ENCODE data around the gene FBXL13.

DNA sequence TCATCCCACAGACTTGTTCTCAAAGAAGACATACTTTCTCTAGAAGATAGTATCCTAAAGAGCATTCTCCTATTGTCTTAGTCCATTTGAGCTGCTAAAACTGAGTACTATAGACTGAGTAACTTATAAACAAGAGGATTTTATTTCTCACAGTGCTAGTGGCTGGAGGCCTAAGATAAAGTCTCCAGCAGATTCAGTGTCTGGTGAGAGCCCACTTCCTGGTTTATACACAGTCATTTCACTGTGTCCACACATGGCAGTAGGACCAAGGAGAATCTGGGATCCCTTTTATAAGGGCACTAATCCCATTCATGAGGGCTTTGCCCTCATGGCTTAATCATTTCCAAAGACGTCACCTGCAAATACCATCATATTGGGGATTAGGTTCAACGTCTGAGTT is 93.1 kb downstream of the FBXL13 start:
- TF ChIP-seq CREB1 (IDR thresholded peaks at IDR 0.05; ENCODE audit: low read depth), result no peak
- no peak for TF ChIP-seq EP300 (IDR thresholded peaks at IDR 0.05; ENCODE audit: borderline replicate concordance)
- no peak for TF ChIP-seq EGR1 (IDR thresholded peaks at IDR 0.05)
- TF ChIP-seq REST (IDR thresholded peaks at IDR 0.05; ENCODE audit: low read depth), result no peak
- TF ChIP-seq CEBPB (IDR thresholded peaks at IDR 0.05), result no peak
- TF ChIP-seq TAF1 (IDR thresholded peaks at IDR 0.05; ENCODE audit: low read depth), result no peak
- TF ChIP-seq, protein P1, sequence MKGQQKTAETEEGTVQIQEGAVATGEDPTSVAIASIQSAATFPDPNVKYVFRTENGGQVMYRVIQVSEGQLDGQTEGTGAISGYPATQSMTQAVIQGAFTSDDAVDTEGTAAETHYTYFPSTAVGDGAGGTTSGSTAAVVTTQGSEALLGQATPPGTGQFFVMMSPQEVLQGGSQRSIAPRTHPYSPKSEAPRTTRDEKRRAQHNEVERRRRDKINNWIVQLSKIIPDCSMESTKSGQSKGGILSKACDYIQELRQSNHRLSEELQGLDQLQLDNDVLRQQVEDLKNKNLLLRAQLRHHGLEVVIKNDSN (IDR thresholded peaks at IDR 0.05), result no peak
- TF ChIP-seq FOXM1 (IDR thresholded peaks at IDR 0.05; ENCODE audit: borderline replicate concordance, low read depth), result no peak
- TF ChIP-seq RAD21 (IDR thresholded peaks at IDR 0.05; ENCODE audit: low read depth), result no peak
- no peak for TF ChIP-seq TEAD4 (IDR thresholded peaks at IDR 0.05)
- no peak for TF ChIP-seq NFIC (IDR thresholded peaks at IDR 0.05)
- TF ChIP-seq, protein P2, sequence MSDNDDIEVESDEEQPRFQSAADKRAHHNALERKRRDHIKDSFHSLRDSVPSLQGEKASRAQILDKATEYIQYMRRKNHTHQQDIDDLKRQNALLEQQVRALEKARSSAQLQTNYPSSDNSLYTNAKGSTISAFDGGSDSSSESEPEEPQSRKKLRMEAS (IDR thresholded peaks at IDR 0.05), result no peak

Measured in Ishikawa (cell line).